Activated CD8-positive, alpha-beta memory T cell treated with anti-CD3 and anti-CD28 coated beads, Interleukin-2, amount 50 U/mL, for 1 hour (primary cell): Measurements from ENCODE around the gene CLDND2.

Source experiments
- DNase-seq: peaks from one replicate; pipeline ENCODE4 v3.0.0-alpha.2; 2020; ENCODE audit errors: extremely low read depth

CLDND2 gene

DNA sequence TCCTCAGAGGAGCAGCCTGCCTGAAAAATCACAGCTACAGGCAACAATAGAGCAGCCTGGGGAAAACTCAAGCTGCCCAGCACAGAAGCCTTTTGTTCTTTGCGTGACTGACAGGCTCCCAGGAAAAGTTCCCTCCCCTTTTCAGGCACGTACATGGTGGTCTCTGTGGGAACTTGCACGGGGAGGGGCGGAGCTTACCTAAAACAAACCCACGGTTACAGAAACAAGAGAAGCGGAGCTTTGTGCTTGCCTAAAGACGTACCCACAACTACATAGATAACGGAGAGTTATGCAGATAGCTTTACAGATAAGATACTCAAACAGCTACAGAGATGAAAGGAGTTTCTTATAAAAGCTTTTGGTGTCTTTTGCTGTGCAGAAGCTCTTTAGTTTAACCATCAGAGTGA, 14.1 kb downstream of the CLDND2 start:
- no peak for DNase-seq

DNA sequence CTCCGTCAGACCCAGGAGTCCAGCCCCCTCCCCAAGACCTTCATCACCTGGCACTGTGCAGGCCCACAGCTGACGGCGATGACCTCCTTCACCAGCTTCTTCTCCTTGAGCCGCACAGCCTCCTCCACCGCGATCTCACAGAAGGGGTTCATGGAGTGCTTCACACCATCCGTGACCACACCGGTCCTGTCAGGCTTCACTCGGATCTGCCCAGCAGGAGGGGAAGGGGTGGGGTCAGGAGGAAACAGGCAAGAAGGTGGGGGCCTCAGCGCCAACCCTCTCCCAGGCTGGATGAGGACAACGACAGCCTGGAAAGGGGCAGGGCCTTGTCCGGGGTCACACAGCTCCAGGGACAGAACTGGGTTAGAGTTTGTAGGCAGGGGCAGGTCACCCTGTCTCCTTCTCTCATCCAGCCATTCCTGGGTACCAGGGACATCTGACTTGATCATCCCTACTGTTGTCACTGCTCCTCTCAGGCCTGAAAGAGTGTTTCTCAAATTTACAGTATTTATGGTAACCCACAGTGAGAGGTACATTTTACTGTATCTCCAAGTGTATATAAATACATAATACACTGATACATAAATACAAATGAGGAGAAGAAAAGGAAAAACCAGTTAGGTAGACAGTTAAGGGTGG, 14.6 kb downstream of the CLDND2 start:
- DNase-seq = no peak

DNA sequence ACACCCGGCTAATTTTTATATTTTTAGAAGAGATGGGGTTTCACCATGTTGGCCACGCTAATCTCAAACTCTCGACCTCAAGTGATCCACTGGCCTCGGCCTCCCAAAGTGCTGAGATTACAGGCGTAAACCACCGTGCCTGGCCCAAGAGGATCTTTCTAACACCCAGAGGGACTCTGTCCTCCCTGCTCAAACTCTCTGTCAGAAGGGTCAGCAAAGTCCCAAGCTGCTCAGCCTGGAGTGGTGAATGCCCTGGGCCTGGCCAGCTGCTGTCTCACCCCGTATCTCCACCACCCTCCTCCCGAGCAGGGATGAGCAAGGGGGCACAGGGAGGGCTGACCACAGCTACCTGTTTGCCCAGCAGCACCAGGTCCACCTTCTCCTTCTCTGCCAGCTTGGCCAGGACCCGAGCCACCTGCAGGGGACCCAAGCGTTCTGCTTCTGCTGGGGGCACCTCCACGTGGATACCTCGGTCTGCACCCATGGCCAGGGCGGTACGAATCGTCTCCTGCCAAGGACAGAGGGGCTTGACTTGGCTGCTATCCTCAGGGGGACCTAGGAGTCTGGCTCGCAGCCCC, 15.9 kb downstream of the CLDND2 start:
- DNase-seq = no peak

GRCh38 chr19:51351266-51351990, 17.4 kb downstream of the CLDND2 start:
- DNase-seq = no peak

- DNase-seq = no peak
Observed at GRCh38 chr19:51347209-51347928, 21.4 kb downstream of the CLDND2 start.

GRCh38 chr19:51346742-51347141, 22.1 kb downstream of the CLDND2 start:
- no peak for DNase-seq

GRCh38 chr19:51345076-51345620, 23.7 kb downstream of the CLDND2 start:
- no peak for DNase-seq

DNA sequence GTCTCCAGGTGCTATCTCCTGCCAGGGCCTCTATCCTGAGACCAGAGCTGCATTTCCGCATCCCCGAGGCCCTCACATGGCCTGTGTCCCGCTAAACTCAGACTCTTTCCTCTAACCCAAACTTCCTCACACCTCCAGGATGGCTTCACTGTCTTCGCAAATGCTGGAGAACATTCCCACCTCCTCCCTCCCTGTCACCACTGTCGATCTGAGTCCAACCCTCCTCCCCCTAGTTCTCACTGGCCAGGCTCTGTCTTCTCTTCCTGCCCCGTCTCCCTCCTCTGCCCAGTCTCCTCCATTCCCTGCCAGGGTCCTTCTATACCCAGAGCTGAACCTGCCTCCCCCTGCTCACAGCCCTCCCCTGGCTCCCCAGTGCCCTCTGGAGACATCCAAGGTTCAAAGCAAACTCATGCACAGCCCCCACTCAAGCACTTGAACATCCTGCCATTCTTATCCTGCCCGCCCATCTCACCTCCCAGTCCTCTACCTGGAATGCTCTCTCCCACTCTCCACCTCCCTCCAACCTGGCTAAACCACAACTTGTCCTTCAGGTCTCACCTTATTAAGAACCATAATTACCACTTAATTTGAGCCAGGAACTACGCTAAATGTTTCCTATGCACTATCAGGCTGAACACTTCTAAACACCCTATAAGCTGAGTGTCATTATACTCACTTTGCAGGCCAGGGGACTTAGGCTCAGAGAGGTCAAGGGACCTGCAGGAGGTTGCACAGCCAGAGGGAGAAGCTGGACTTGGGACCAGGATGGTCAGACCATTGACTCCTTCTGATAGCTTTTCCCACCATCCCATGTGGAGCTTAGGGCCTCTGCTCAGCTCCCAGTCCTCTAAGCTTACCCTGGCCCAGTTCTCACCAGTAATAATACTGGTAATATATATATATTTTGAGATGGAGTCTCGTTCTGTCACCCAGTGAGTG, 25.9 kb downstream of the CLDND2 start:
- no peak for DNase-seq

DNA sequence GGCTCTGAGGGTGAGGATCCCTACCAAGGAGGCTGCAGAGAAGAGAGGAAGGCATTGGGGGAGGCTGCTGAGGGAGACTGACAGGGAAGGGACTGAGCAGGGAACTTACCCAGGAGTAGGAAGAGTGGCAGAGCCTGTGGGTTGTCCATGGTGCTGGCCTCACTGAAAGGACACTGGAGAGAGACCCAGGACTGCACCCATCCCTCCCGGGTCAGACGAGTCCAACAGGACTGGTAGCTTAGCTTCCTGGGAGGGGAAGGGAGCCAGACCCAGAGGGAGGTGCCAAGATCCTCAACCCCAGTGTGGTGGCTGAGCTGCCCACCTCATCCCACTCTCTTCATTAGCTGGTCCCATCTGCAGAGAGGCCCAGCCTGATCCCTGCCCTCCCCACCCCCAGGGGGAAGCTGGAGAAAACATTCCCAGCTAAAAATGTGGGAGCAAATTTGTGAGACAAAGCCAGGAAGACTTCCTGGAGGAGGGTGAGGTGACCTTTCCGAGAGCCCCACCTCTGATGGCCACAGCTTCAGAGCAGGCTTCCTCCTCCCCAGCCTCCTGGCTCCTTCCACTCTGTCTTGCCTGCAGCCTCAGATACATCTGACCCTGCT, 26.7 kb downstream of the CLDND2 start, which contains the start of gene VSIG10L:
TSS of gene VSIG10L (minus strand) at position 164 of the 605 bp plus-strand sequence. CDS start at position 149, 15 bp downstream.
- DNase-seq = no peak

- no peak for DNase-seq
Observed at GRCh38 chr19:51341066-51341465, 27.7 kb downstream of the CLDND2 start.

DNA sequence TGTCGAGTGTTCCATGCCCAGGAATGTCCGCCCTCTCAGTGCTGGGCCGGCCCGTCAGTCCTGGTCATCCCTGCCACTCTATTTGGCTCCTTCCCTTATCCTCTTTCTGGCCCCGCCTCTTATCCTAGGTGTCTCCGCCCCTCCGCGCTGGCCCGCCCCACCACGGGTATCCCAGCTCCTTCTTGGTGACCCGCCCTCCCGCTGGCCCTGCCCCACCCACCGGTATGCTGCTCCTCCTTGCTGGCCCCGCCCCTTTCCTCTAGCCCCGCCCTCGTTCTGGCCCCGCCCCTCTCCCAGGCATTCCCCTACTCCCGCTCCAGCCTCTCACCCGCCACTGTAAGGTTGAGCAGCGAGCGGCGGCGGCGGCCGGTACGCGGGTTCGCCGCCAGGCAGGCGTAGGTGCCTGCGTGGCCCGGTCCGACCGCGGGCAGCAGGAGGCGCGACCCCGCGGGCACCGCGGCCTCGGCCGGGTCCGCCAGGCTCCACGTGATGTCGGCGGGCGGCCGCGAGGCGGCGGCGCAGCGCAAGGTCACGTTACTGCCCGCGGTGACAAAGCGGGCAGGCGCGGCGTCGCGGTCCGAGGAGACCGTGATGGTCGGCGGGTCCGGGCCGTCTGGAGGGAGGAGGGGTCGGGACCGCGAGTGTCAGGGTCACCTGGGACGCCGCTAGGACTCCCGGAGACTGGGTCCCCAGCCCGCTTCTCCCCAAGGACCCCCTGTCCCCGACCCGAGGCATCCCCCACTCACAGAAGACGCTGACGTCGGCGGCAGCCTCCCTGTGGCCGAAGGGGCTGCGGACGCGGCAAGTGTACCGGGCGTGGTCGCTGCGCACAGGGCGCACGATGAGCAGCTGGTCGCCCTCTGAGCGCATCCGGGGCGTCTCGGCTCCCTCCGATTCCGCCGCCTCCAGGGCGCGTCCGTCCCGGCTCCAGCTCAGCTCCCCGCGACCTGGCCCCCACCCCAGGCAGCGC, 28.8 kb downstream of the CLDND2 start:
- peak; percentile 52 for DNase-seq

DNA sequence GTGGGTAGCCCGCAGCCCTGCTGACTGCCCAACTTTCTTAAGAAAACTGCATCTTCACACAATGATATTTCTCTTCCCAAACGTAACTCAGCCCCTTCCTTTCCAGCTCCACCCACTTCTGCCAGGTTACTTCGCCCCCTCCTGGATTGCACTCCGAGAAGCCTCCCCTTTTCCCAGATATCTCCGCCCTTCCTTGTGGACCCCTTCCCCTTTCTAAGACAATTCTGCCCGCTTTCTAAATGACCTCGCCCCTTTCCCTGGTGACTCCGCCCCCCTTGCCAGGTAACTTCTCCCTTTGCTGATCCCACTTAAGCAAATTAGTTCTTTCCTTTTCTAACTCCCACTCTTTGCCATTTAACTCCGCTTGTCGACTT, 29.5 kb downstream of the CLDND2 start:
- DNase-seq = no peak

GRCh38 chr19:51338563-51339312, 30.1 kb downstream of the CLDND2 start:
- peak; percentile 54 for DNase-seq

DNA sequence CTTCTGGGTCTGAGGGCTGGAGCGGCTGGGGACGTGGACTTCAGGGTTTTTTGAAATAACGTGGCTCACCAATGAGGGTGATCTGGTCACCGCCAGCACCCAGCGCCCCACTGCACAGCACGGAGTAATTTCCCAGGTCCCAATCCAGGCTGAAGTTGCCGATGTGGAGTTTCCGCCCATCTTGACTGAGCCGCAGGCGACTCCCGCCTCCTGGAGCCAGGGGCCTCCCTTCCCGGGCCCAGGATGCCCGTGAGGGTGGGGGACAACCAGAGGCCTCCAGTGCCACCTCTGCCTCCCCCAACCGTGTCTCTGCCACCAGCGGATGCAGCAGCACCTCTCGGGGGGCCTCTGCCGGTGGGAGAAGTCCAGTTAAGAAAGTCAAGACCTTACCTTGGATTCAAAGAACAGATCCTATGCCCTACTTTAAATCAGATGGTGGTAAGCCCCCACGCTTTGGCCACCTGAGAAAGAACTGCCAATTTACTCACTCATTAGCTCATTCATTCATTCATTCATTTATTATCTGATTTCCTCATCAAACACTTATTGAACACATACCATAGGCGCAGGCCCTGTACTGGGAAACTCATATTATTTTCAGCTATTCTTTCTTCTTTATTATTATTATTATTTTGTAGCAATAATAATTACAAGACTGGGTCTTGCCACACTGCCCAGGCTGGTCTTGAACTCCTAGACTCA, 30.8 kb downstream of the CLDND2 start:
- no peak for DNase-seq

DNA sequence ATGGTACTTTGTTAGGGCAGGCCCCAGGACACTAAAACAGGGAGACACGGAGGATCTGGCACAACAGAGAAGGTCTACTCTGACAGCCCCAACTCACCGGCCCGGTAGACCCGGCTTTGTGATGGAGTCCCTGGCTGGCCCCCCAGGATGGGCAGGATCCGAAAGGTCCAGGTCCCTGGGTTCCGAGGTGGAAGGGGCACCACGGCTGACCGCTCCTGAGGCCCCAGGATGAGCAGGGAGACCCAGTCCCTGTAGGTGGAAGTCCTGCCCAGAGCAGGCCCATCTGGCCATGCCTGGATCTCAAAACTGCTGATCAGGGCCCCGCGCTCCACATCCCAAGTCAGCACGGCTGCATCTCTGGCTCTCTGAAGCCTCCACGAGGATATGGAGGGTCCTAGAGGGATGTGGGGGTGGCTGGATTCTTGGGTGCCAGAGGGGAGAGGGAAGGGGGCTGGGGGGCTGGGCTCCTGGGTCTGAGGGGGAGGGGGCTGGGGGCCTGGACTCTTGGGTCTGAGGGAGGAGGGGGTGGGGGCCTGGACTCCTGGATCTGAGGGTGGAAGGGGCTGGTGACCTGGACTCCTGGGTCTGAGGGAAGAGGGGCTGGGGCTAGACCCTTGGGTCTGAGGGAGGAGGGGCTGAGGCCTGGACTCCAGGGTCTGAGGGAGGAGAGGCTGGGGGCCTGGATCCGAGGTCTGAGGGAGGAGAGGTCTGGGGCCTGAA, 31.5 kb downstream of the CLDND2 start:
- no peak for DNase-seq

GRCh38 chr19:51333836-51334460, 34.9 kb downstream of the CLDND2 start:
- DNase-seq = no peak

DNA sequence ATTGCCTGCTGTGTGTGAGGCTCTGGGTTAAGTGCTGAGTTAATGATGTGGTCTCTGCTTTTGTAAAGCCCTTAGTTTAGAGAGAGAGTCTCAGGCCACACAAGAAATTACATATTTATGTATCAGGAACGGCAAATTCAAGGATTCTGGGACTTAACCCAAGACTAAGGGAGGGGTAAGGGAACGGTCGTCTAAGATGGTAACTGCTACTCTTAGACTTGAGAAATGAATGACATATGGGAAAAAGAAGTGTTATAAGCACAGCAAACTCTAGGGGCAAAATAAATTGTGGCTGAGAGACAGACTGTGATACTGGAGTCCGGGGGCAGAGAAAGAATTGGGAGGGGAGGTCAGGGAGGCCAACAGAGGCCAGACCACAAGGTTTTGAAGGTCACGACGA, 37.1 kb downstream of the CLDND2 start:
- no peak for DNase-seq
